Right lobe of liver (tissue), 6 donors: Measurements from ENCODE around the gene FRMD4A. TPM values are rescaled to one million over a fixed set of nuclear protein-coding genes. Genes with fewer than 3 reads are reported as not detected.

Experiments
- ATAC-seq, 4 donors: fragments of 200-7000 bp; cut with Tn5 transposase; one replicate each; pipeline ENCODE4 v1.9.1; 2020; ENCODE audit warnings: mild to moderate bottlenecking in 4 of 4, moderate library complexity in 4 of 4
- DNase-seq, 3 donors: peaks; one replicate each; pipeline ENCODE4 v3.0.0-alpha.2; 2020
- H3K27ac ChIP-seq, 3 donors: fragments of 200-600 bp; one replicate each; pipeline ENCODE4 v1.8.0; 2022
- H3K27me3 ChIP-seq, 2 donors: fragments of 200-600 bp; one replicate each; pipeline ENCODE4 v1.8.0; 2022
- H3K36me3 ChIP-seq, 4 donors: fragments of 200-600 bp; sonication (generic) in 1 of 4; one replicate each; pipeline versions ENCODE4 v1.5.1 to v1.8.0; 2017 to 2022; ENCODE audit warnings: control low read depth in 1 of 4
- H3K4me1 ChIP-seq, 4 donors: fragments of 200-600 bp; sonication (generic) in 1 of 4; one replicate each; pipeline versions ENCODE4 v1.5.1 to v1.8.0; 2017 to 2022; ENCODE audit warnings: control low read depth in 1 of 4
- H3K4me3 ChIP-seq, 3 donors: fragments of 200-600 bp; one replicate each; pipeline ENCODE4 v1.8.0; 2022
- H3K9me3 ChIP-seq, 4 donors: fragments of 200-600 bp; sonication (generic) in 1 of 4; one replicate each; pipeline versions ENCODE4 v1.5.1 to v1.8.0; 2017 to 2022; ENCODE audit warnings: control low read depth in 1 of 4
- CTCF ChIP-seq, 4 donors: fragments of 200-600 bp in 3 of 4; fragments of 450-650 bp in 1 of 4; IDR thresholded peaks; one replicate each; pipeline versions ENCODE4 v1.5.1 to v1.8.0; 2016 to 2022; ENCODE audit warnings: antibody characterized with exemption in 4 of 4, mild to moderate bottlenecking in 2 of 4
- POLR2A ChIP-seq: fragments of 450-650 bp; IDR thresholded peaks from one replicate; pipeline ENCODE4 v1.6.1; 2017; ENCODE audit warnings: antibody characterized with exemption, mild to moderate bottlenecking
- WGBS: methylation state at CpG from one replicate; pipeline ENCODE4 v1.1.6; 2018; ENCODE audit warnings: low coverage, low lambda C conversion rate; ENCODE audit not compliant: insufficient coverage; ENCODE audit errors: missing lambda C conversion rate; 5-methylcytosine and 5-hydroxymethylcytosine counted together
- intact Hi-C, 2 donors: fragments of 100-400 bp; cut with DNase I; formaldehyde crosslinking; loops; one replicate each; pipeline versions ENCODE4 v1.11.2 to v1.14.1; 2022
- total RNA-seq, 6 experiments: library from RNA; depleted of rRNA in 2 of 6; stranded (reverse); fragments of >200 nt in 2 of 6; fragmentation: NEBNext Ultra II Directional in 3 of 6; extraction: Animal tissue kit (Norgen Biotek cat#: 25700) in 3 of 6; gene quantifications; one replicate each; pipeline versions ENCODE4 v1.1.0 to v1.2.4, GENCODE V29; 2016 to 2023
- donor health status: DM: no; HTN: yes; CAD: no.
- donor health status: DM: no; HTN: no; CAD: no.
- donor health status: DM: no; HTN: no; CAD: no.
- donor health status: DM: no; HTN: yes; CAD: no.
- donor health status: DM: no; HTN: yes; CAD: no.

FRMD4A gene
- total RNA-seq, 6 experiments from 2014 or later, result 8.4 to 22.8 (median 13.3) TPM

GRCh38 chr10:13712837-13713581 is 617.7 kb downstream of the FRMD4A start:
- 33% methylated on average over 4 of the region's 6 CpGs for WGBS
- no peak overlapping the region for H3K4me3 ChIP-seq
- H3K27me3 ChIP-seq, result no peaks in the 10 kb centered on the region
- H3K27ac ChIP-seq, result peak overlapping the region in 2 of 3 donors; percentile 10 to 13
- no peaks in the 10 kb centered on the region for H3K36me3 ChIP-seq
- DNase-seq (peak; percentile 59 to 64 (median 61)), ATAC-seq (peak; percentile 67 to 79 (median 75))
- no peaks in the 10 kb centered on the region for H3K4me1 ChIP-seq
- H3K9me3 ChIP-seq, result no peaks in the 10 kb centered on the region
- intact Hi-C loops, result no loop called here
- TF ChIP-seq POLR2A (no peak), CTCF (IDR thresholded peaks at IDR 0.05) (no peak)

- 63% methylated on average over 4 of the region's 4 CpGs for WGBS
- Histone ChIP-seq H3K27me3 (no peaks in the 10 kb centered on the region), H3K4me1 (peaks cover 0 to 3% (median 0%) of the 10 kb centered on the region in 4 donors), H3K36me3 (no peaks in the 10 kb centered on the region), H3K27ac (no peak overlapping the region), H3K9me3 (no peaks in the 10 kb centered on the region), H3K4me3 (no peak overlapping the region)
- ATAC-seq (no peak), DNase-seq (no peak)
- intact Hi-C loops, result no loop called here
- TF ChIP-seq POLR2A (no peak), CTCF (IDR thresholded peaks at IDR 0.05) (no peak)
Measured at GRCh38 chr10:13712476-13712836, 618.3 kb downstream of the FRMD4A start.

GRCh38 chr10:13711291-13711690 is 619.4 kb downstream of the FRMD4A start:
- TF ChIP-seq POLR2A (no peak), CTCF (IDR thresholded peaks at IDR 0.05) (no peak)
- Histone ChIP-seq H3K27me3 (no peaks in the 10 kb centered on the region), H3K36me3 (no peaks in the 10 kb centered on the region), H3K4me3 (no peak overlapping the region), H3K27ac (no peak overlapping the region), H3K4me1 (peaks cover 0 to 5% (median under 1%) of the 10 kb centered on the region in 4 donors), H3K9me3 (no peaks in the 10 kb centered on the region)
- WGBS, result 93% methylated on average over 3 of the region's 9 CpGs
- DNase-seq (no peak), ATAC-seq (no peak)
- intact Hi-C loops, result no loop called here

GRCh38 chr10:13709931-13710650 is 620.6 kb downstream of the FRMD4A start:
- H3K27ac ChIP-seq, result no peak overlapping the region
- 73% methylated on average over 8 of the region's 12 CpGs for WGBS
- H3K27me3 ChIP-seq, result no peaks in the 10 kb centered on the region
- H3K9me3 ChIP-seq, result no peaks in the 10 kb centered on the region
- no peaks in the 10 kb centered on the region for H3K36me3 ChIP-seq
- DNase-seq (no peak), ATAC-seq (no peak)
- intact Hi-C loops, result no loop called here
- no peak overlapping the region for H3K4me3 ChIP-seq
- TF ChIP-seq POLR2A (no peak), CTCF (IDR thresholded peaks at IDR 0.05) (no peak)
- peaks cover 0 to 11% (median 5%) of the 10 kb centered on the region in 4 donors for H3K4me1 ChIP-seq
